GM19035 (cell line): ENCODE data around the gene OR1L1.

ENCODE experiments used
- ATAC-seq: cut with Tn5 transposase; IDR thresholded peaks from one replicate; pipeline ENCODE4 v1.9.1; 2021; ENCODE audit not compliant: unreplicated experiment

Gene OR1L1, protein sequence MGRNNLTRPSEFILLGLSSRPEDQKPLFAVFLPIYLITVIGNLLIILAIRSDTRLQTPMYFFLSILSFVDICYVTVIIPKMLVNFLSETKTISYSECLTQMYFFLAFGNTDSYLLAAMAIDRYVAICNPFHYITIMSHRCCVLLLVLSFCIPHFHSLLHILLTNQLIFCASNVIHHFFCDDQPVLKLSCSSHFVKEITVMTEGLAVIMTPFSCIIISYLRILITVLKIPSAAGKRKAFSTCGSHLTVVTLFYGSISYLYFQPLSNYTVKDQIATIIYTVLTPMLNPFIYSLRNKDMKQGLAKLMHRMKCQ

DNA sequence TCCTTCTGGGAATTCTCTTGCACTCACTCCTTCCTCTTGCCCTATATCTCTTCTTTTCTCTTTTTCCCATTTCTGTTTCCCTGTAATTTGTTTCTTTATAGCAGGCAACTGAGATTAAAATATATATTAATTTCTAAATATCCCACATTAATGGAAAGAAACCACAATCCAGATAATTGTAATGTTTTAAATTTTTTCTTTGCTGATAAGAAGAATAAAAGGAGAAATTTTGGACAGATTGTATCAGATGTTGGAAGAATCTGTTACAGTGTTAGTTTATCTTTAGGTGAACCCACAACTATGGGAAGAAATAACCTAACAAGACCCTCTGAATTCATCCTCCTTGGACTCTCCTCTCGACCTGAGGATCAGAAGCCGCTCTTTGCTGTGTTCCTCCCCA is at the start of gene OR1L1:
OR1L1 (plus strand) TSS at position 301 of the 400 bp plus-strand sequence; CDS start at position 301, 0 bp downstream.
- ATAC-seq, result no peak

DNA sequence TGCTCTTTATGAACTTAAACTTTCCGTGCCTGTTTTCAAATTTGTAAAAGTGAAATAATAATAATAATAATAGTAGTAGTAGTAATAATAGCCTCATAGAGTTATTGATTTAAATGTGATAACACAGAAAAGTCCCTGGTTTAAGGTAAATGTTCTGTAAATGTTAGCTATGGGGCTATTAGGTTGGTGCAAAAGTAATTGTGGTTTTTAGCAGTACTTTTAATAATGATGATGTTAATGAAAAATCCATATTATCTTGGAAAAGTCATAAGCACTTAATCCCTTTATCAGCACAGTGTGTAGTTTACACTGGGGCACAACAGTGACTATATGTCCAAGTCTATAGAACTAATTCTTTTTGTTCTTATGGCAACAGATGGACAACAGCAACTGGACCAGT is 47.2 kb upstream of the OR1L1 start, which contains the start of gene OR1Q1:
OR1Q1 (plus strand) TSS at position 377 of the 400 bp plus-strand sequence; CDS start at position 377, 0 bp downstream.
- no peak for ATAC-seq

DNA sequence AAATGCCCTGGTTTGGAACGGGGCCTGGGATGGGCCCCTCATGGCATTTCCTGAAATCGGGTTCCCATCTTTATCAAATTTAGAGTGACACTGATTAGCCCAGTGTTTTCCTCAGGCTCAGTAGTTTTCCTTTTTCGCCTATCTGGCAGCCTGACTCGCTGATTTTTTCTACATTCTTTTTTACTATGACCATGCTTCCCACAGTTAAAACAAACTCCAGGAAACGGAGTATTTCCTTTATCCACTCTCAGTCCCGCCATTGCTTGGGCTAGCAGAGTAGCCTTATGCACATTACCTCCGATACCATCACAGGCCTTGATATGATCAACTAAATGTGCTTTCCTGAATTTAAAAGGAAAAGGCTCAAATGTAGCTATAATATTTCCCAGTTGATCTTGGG is 41.5 kb upstream of the OR1L1 start:
- ATAC-seq, result no peak

DNA sequence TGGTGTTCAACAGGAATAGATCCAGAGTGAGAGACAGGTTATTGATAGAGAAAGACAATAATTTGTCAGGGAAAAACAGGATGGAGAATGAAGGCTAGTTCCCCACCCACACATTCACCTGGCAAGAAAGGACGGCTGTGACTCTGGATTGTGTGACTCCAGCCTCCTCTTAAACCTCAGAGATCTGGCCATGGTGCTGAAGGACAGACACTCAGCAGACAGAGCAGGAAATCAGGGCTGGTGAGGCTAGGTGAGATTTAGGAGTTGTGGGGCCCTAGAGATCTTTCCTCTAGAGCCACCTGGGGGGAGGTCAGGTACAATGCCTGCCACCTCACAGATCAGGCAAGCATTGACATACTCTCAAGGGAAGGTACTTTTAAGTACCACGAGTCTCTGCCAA is 19.3 kb upstream of the OR1L1 start:
- ATAC-seq, result no peak

DNA sequence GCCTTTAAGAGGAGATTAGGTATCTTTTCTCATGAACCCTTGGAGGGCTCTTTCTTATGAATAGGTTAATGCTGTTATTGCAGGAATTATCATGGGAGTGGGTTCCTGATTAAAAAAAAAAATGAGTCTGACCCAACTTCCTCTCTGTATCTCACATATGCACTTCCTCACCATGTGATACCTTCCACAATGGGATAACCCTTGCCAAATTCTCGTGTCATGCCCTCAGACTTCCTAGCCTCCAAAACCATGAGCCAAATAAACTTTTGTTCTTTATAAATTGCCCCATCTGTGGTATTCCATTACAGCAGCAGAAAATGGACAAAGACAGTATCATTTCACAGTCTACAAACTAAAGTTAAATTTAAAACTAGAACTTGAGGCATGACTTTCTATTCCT is 5.1 kb upstream of the OR1L1 start:
- ATAC-seq, result no peak

DNA sequence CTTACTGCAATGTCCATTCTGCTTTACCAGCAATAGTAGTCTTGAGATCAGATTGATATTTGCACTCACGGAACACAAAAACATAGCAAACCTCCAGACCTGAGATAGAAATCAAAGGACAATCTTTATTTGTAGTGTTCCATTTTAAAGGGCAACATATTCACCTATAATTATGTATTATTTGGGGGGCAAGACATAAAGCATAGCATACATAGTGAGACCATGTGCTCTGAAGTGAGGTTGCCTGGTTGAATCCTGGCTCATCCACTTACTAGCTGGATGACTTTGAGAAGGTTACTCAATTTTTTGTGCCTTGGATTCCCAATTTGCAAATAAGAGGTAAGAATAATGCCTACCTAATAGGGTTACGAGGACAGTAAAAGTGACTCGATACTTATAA is 4.0 kb upstream of the OR1L1 start, which contains the start of gene OR1B1:
OR1B1 (minus strand) TSS at position 101 of the 400 bp plus-strand sequence.
- no peak for ATAC-seq

DNA sequence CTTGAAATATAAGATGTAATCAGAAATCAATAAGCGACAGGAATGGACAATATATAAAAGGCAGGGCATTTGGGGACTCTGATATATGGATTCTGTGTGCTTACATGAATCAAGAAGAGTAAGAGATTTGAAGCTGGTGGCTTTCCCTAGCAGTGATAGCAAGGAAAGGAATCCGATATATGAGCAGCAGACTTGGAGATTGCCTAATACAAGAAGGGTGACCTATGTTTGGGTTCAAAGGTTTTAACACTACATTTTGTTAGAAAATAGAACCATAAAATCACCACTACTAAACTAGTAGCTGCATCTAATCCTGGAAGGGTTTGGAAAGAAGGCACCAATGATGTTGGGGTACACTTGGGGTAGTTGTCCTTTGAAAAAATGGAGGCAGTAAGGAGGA is 11.0 kb downstream of the OR1L1 start:
- ATAC-seq, result no peak

DNA sequence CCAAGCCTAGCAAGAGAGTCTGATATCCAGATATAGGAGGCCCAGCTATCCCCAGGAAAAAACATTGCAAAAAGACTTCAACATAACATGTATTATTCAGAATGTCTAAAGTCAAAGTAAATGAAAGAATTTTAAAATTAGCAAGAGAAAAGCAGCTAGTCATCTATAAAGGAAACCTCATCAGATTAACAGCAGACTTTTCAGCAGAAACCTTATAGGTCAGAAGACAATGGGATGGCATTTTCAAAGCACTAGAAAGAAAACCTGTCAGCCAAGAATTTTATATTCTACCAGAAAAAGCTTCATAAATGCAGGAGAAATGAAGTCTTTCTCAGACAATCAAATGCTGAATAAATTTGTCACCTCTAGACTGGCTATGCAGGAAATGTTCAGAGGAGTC is 23.3 kb downstream of the OR1L1 start:
- no peak for ATAC-seq

DNA sequence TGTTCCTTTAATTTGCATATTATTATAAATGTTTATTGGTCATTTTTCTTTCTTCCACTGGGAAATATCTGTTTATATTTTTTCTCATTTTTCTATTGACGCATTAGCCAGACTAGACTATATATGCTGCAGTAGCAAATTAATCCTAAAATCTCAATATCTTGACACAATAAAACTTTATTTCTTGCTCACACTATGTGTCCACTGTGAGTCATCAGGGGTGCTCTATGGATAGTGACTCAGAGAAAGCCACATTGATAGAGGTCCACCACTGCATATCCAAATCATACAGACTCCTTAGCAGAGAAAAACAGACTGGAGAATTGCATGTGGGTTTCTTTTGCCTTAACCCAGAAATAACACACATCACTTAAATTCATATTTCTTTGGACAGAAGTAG is 34.2 kb downstream of the OR1L1 start:
- ATAC-seq, result no peak
